Thymus (tissue), 11 donors: ENCODE measurements around the gene PTPN6. TPM values are rescaled to one million over a fixed set of nuclear protein-coding genes. Genes with fewer than 3 reads are reported as not detected.

Source experiments
- DNase-seq, 9 donors: peaks; one replicate each; pipeline ENCODE4 v3.0.0-alpha.2; 2013; ENCODE audit warnings: low spot score in 9 of 9, low read depth in 6 of 9, missing footprints in 1 of 9
- H3K27ac ChIP-seq, 2 donors: one replicate each; pipeline ENCODE4 v1.5.1; 2013; ENCODE audit warnings: control low read depth in 1 of 2, low read depth in 1 of 2, low read length in 1 of 2, mild to moderate bottlenecking in 1 of 2, moderate library complexity in 1 of 2
- H3K27me3 ChIP-seq, 2 donors: one replicate each; pipeline ENCODE4 v1.5.1; 2013; ENCODE audit warnings: low read length in 1 of 2; ENCODE audit not compliant: control insufficient read depth in 2 of 2, insufficient read depth in 1 of 2
- H3K36me3 ChIP-seq, 2 donors: one replicate each; pipeline ENCODE4 v1.5.1; 2013; ENCODE audit warnings: low read length in 1 of 2, mild to moderate bottlenecking in 1 of 2, moderate library complexity in 1 of 2; ENCODE audit not compliant: control insufficient read depth in 2 of 2, insufficient read depth in 2 of 2
- H3K4me1 ChIP-seq, 2 donors: one replicate each; pipeline ENCODE4 v1.5.1; 2013; ENCODE audit warnings: low read length in 2 of 2; ENCODE audit not compliant: control insufficient read depth in 2 of 2, insufficient read depth in 2 of 2
- H3K4me3 ChIP-seq, 2 donors: one replicate each; pipeline ENCODE4 v1.5.1; 2013; ENCODE audit warnings: low read length in 2 of 2, control low read depth in 1 of 2, mild to moderate bottlenecking in 1 of 2
- H3K9me3 ChIP-seq, 2 donors: one replicate each; pipeline ENCODE4 v1.5.1; 2013; ENCODE audit warnings: low read length in 1 of 2, mild to moderate bottlenecking in 1 of 2; ENCODE audit not compliant: control insufficient read depth in 2 of 2, insufficient read depth in 1 of 2
- WGBS: extraction: QIAGEN DNeasy Blood & Tissue Kit; methylation state at CpG from one replicate; pipeline ENCODE4 v1.1.7; 2013; 5-methylcytosine and 5-hydroxymethylcytosine counted together
- polyA plus RNA-seq: library from polyadenylated mRNA; stranded (reverse); fragments of 200-250 nt; gene quantifications from one replicate; pipeline ENCODE4 v1.2.3, GENCODE V29; 2013
- total RNA-seq: library from RNA; stranded (reverse); fragments of 120-200 nt; gene quantifications from one replicate; pipeline ENCODE4 v1.2.4, GENCODE V29; 2013
- donor health status: healthy.

Gene PTPN6
- total and polyA plus RNA-seq, 2 donors = 147 to 213 TPM

DNA sequence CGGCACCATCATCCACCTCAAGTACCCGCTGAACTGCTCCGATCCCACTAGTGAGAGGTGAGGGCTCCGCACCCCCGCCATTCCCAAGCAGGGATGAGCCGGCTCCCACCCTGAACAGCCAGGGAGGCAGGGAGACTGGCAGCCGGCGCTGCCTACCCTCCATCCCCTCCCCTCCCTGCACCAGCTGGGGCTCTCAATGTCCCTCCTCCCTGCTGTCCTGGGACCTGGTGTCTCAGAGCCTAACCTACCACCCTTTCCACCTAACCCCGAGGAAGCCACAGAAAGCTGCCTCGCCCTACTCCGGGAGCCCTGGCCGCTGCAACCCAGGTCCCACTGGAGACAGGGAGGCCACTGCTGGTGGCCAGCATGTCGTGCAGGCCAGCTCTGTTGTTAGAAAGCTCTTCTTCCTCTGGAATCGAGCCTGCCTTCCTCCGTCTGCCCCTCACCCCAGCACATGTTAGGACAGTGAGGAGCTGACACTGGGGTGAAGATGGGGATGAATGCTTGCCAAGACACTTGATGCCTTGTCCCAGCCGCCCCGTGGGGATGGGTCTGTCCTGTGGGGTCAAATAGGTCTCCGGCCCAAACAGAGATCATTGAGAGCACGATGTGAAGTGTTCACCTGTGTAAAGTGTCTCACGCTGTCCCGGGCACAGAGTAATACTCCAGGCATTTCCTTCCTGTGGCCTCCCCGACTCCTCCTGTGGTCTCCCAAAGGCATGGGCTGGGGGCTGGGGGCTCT is 1.1 kb downstream of the PTPN6 start:
- H3K9me3 ChIP-seq = no peaks in the 10 kb centered on the region
- 15% methylated on average over 22 of the region's 22 CpGs for WGBS
- DNase-seq = peak in 1 of 9 donors; percentile 35
- peak overlapping the region; percentile 82 to 85 for H3K27ac ChIP-seq
- peaks cover 37 to 75% of the 10 kb centered on the region in 2 donors for H3K4me1 ChIP-seq
- H3K36me3 ChIP-seq = peaks cover 28 to 42% of the 10 kb centered on the region in 2 donors
- peak overlapping the region; percentile 74 to 91 for H3K4me3 ChIP-seq
- no peaks in the 10 kb centered on the region for H3K27me3 ChIP-seq

DNA sequence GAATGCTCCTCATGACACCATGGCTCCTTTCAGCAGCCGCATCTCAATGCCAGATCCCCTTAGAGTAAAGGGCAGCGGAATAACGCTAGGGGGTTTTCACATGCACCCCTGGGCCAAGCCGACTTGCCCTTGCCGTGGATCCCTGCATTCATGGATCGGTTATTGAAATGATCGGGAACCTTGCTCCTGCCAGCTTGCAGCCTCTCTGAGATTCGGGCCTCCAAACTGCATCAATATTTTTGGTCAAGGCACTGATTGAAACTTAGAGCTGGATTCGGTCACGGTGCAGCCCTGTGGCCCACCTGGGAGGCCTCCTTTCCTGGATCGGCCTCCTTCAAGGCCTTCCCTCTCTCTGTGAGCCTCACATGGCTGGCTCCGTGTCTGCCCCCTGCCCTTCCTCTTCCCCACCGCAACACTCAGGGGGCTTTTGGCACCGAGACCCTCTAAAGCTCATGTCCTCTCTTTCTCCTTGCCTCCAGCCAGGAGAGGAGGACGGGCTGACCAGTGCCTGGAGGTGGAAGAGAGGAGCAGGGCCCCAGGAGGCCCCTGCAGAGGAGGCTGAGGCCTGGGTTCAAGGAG is 1.8 kb downstream of the PTPN6 start:
- Histone ChIP-seq H3K27me3 (no peaks in the 10 kb centered on the region), H3K9me3 (no peaks in the 10 kb centered on the region), H3K27ac (peak overlapping the region; percentile 82 to 85), H3K4me1 (peaks cover 43 to 81% of the 10 kb centered on the region in 2 donors), H3K4me3 (peak overlapping the region; percentile 74 to 91), H3K36me3 (peaks cover 35 to 49% of the 10 kb centered on the region in 2 donors)
- WGBS = 34% methylated on average over 15 of the region's 15 CpGs
- DNase-seq = peak in 1 of 9 donors; percentile 50

DNA sequence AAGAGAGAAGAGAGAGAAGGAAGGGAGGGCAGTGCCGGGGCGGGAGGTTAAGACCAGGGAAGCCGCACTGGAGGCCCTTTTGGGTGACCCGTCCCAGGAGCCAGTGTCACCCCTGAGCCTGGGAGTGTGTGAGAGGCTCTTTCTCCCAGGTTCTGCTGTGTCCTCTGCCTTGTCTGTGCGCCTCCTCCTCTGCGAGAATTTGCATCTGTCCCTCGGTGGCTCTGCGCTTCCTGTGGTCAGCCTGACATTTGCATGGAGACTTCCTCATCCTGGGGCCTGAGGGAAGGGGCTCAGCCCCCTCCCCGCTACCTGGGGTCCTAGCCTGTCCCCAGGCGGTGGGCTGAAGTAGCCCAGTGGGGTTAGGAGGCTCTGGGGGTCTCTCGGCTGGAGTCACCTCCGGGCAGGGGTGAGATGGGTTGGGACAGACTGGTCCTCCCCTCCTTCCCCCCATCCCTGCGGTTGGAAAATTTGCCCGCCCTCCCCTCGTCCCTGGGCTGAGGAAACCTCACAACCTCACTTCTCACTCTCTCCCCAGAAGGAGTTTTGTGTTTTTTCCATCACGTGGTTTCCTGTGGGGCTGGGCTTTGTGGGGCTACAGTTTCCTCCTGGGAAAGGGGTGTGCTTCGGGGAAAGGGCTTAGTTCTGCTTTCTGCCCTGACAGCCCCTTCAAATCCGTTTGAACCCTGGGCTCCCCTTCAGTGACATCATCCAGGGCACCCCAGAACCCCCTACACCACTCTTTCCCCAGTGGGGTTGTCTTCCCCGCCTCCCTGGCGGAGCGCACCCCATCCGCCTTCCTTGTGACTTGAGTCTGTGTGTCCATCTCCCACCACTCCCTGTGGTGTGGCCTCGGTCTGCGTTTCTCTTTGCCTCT is 2.5 kb downstream of the PTPN6 start:
- 11% methylated on average over 24 of the region's 24 CpGs for WGBS
- Histone ChIP-seq H3K9me3 (no peaks in the 10 kb centered on the region), H3K4me3 (peak overlapping the region; percentile 74 to 91), H3K36me3 (peaks cover 42 to 56% of the 10 kb centered on the region in 2 donors), H3K4me1 (peaks cover 50 to 88% of the 10 kb centered on the region in 2 donors), H3K27me3 (no peaks in the 10 kb centered on the region), H3K27ac (peak overlapping the region; percentile 82 to 85)
- DNase-seq = peak in 4 of 9 donors; percentile 73 to 92 (median 78)

DNA sequence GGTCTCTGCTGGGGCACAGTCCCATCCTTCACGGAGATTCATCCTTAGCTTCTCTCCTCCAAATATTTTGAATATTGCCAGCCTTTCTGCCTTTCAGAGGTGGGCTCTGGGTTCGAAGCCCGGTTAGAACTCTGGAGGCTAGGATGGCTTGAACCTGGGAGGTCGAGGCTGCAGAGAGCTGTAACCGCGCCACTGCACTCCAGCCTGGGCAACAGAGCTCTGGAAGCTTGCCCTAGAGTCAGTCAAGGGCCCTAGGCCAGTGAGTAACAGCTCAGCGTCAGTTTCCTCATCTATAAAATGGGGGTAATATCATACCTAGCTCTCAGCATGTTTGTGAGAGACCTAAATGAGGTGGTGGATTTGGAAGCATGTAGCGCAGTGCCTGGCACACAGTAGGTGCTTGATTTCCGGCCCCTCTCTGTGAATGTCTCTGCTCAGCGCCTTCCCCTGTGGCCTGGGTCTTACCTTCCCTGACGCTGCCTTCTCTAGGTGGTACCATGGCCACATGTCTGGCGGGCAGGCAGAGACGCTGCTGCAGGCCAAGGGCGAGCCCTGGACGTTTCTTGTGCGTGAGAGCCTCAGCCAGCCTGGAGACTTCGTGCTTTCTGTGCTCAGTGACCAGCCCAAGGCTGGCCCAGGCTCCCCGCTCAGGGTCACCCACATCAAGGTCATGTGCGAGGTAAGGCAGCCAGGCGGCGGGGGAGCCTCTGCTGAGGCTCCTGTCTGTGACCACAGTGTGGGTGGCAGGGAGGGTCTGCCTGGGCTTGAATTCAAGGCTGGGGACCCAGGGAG is 3.4 kb downstream of the PTPN6 start:
- Histone ChIP-seq H3K4me1 (peaks cover 58 to 96% of the 10 kb centered on the region in 2 donors), H3K4me3 (peak overlapping the region; percentile 74 to 91), H3K27me3 (no peaks in the 10 kb centered on the region), H3K27ac (peak overlapping the region; percentile 79 to 82), H3K36me3 (peaks cover 49 to 63% of the 10 kb centered on the region in 2 donors), H3K9me3 (no peaks in the 10 kb centered on the region)
- DNase-seq = no peak
- 87% methylated on average over 21 of the region's 21 CpGs for WGBS

DNA sequence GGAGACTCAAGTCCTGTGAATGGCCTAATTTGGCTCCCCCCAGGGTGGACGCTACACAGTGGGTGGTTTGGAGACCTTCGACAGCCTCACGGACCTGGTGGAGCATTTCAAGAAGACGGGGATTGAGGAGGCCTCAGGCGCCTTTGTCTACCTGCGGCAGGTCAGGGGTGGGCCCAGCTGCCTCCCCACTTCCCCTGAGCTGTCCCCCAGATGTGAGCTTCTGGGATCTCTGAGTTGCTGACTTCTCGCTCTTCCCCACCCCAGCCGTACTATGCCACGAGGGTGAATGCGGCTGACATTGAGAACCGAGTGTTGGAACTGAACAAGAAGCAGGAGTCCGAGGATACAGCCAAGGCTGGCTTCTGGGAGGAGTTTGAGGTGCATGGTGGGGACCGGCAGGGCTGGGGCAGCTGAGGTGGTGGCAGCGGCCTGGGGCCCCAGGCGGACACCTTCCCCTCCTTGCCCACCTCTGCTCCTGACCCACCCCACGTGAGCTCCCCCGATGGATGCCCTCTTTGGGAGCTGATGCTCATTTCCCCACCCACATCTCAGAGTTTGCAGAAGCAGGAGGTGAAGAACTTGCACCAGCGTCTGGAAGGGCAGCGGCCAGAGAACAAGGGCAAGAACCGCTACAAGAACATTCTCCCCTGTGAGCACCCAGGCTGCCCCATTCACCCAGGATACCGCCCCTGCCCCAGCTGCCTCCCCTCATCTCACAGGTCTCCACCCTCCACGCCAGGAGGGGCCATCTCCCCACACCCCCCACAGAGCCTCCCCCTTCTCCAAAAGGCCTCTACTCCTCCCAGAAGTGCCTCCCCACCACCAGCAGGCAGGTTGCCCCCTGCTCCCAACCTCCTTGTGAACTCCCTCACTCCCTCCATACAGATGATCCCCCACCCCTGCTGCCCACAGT is 4.2 kb downstream of the PTPN6 start:
- Histone ChIP-seq H3K27ac (no peak overlapping the region), H3K27me3 (no peaks in the 10 kb centered on the region), H3K4me1 (peaks cover 58 to 99% of the 10 kb centered on the region in 2 donors), H3K4me3 (no peak overlapping the region), H3K36me3 (peaks cover 58 to 69% of the 10 kb centered on the region in 2 donors), H3K9me3 (no peaks in the 10 kb centered on the region)
- WGBS = 96% methylated on average over 22 of the region's 22 CpGs
- DNase-seq = no peak

DNA sequence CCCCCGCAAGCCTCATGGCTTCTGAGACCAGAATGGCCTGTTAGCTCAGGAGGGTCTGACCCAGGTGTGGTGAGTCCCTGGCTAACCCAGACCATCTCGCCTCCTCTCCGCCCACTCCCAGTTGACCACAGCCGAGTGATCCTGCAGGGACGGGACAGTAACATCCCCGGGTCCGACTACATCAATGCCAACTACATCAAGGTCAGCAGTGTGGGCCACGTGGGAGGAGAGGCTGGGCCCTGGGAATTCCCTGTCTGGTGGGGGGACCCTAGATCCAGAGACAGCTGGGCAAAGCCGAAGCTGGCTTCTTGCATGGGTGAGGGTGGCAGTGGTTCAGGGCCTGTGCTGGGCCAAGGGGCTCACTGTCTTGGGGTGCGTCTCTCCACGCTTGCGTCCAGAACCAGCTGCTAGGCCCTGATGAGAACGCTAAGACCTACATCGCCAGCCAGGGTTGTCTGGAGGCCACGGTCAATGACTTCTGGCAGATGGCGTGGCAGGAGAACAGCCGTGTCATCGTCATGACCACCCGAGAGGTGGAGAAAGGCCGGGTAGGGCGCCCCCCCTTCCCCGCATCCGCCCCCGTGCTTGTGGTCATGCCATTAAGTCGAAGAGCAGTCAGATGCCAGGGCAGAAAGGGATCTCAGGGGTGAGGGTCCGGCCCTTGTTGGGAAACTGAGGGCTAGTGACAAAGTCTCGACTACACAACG is 5.0 kb downstream of the PTPN6 start:
- 88% methylated on average over 28 of the region's 28 CpGs for WGBS
- Histone ChIP-seq H3K4me1 (peaks cover 56 to 99% of the 10 kb centered on the region in 2 donors), H3K4me3 (no peak overlapping the region), H3K9me3 (no peaks in the 10 kb centered on the region), H3K27ac (no peak overlapping the region), H3K27me3 (no peaks in the 10 kb centered on the region), H3K36me3 (peaks cover 66 to 78% of the 10 kb centered on the region in 2 donors)
- no peak for DNase-seq

DNA sequence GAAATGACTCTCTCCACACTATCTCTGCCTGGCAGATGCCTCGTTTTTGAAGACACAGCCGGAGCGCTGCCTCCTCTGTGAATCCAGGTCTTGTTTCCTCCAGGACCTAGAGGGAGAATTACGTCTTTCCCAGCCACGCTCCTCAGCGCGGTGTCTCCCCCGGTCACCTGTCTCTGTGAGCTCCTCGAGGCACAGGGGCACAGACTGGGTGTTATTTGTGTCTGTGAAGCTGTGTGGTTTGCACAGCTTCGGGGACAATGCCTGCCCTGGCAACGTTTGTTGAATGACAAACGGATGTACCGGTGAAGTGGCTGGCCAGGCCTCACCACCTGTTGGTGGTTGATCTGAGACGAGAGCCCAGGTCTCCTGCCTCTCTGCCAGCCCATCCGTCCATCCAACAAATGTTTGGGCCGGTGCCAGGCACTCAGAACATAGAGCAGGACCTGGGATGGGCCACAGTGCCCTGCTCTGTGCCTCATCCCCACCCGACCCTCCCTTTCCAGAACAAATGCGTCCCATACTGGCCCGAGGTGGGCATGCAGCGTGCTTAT is 6.1 kb downstream of the PTPN6 start:
- no peak overlapping the region for H3K4me3 ChIP-seq
- H3K36me3 ChIP-seq = peaks cover 71 to 83% of the 10 kb centered on the region in 2 donors
- no peak overlapping the region for H3K27ac ChIP-seq
- H3K4me1 ChIP-seq = peaks cover 63 to 99% of the 10 kb centered on the region in 2 donors
- no peak for DNase-seq
- no peaks in the 10 kb centered on the region for H3K27me3 ChIP-seq
- 96% methylated on average over 20 of the region's 20 CpGs for WGBS
- no peaks in the 10 kb centered on the region for H3K9me3 ChIP-seq
